ENCODE measurements around the gene LURAP1L. TPM values are rescaled to one million over a fixed set of nuclear protein-coding genes. Genes with fewer than 3 reads are reported as not detected.

LURAP1L gene
- total RNA-seq, 1 experiment from 2014 or later: 1.7 TPM

- ATAC-seq: no peak
- Mint-ChIP-seq H3K9me3 (peaks cover 25% of the 10 kb centered on the region), H3K27me3 (ENCODE audit: low read depth) (no peaks in the 10 kb centered on the region), H3K4me3 (no peak overlapping the region), H3K4me1 (peaks cover 12% of the 10 kb centered on the region; the same call in 1 of the 2 replicates), H3K36me3 (peaks cover 8% of the 10 kb centered on the region), H3K27ac (no peak overlapping the region)
- ChIA-PET POLR2A (no interaction called here), CTCF (no interaction called here)
- no peak for DNase-seq (ENCODE audit: low spot score)
- no peak for TF ChIP-seq ZMAT4 (CRISPR knock-in tag; IDR thresholded peaks at IDR 0.05)
- TF ChIP-seq ZNF512 (CRISPR knock-in tag; IDR thresholded peaks at IDR 0.05; ENCODE audit: borderline replicate concordance): no peak
- no peak for TF ChIP-seq ZNF423 (CRISPR knock-in tag; IDR thresholded peaks at IDR 0.05)
- no peak for TF ChIP-seq GABPB1 (CRISPR knock-in tag; IDR thresholded peaks at IDR 0.05)
- TF ChIP-seq ZNF671 (CRISPR knock-in tag; IDR thresholded peaks at IDR 0.05): no peak
- no peak for TF ChIP-seq CBFB (CRISPR knock-in tag; IDR thresholded peaks at IDR 0.05; ENCODE audit: low read depth)
- no peak for TF ChIP-seq NR3C1 (CRISPR knock-in tag; conservative IDR thresholded peaks at IDR 0.05; ENCODE audit: low read depth)
- TF ChIP-seq RELA (CRISPR knock-in tag; IDR thresholded peaks at IDR 0.05; ENCODE audit: borderline replicate concordance): no peak
- TF ChIP-seq ZNF138 (CRISPR knock-in tag; conservative IDR thresholded peaks at IDR 0.05): no peak
- TF ChIP-seq NR1H2 (CRISPR knock-in tag; IDR thresholded peaks at IDR 0.05): no peak
- TF ChIP-seq E2F1 (CRISPR knock-in tag; IDR thresholded peaks at IDR 0.05): no peak
- no peak for TF ChIP-seq HMGA2 (CRISPR knock-in tag; IDR thresholded peaks at IDR 0.05)
- no peak for TF ChIP-seq ZBTB21 (CRISPR knock-in tag; IDR thresholded peaks at IDR 0.05; ENCODE audit: borderline replicate concordance)
- no peak for TF ChIP-seq IRF2 (CRISPR knock-in tag; IDR thresholded peaks at IDR 0.05; ENCODE audit: borderline replicate concordance, low read depth)
- no peak for TF ChIP-seq ZNF263 (CRISPR knock-in tag; IDR thresholded peaks at IDR 0.05; ENCODE audit: low read depth)
Measured at GRCh38 chr9:12735665-12736064, 39.2 kb upstream of the LURAP1L start.

- no peak for TF ChIP-seq PREB (CRISPR knock-in tag; IDR thresholded peaks at IDR 0.05; ENCODE audit: borderline replicate concordance)
- no peak for TF ChIP-seq NFE2L1 (CRISPR knock-in tag; IDR thresholded peaks at IDR 0.05)
- no peak for TF ChIP-seq SMAD4 (CRISPR knock-in tag; IDR thresholded peaks at IDR 0.05)
- TF ChIP-seq ZNF121 (CRISPR knock-in tag; IDR thresholded peaks at IDR 0.05): no peak
- no peak for TF ChIP-seq ARID4B (CRISPR knock-in tag; IDR thresholded peaks at IDR 0.05; ENCODE audit: borderline replicate concordance)
- TF ChIP-seq AR (CRISPR knock-in tag; IDR thresholded peaks at IDR 0.05): no peak
- no peak for TF ChIP-seq ATF3 (CRISPR knock-in tag; conservative IDR thresholded peaks at IDR 0.05)
- DNase-seq (ENCODE audit: low spot score): no peak
- Mint-ChIP-seq H3K36me3 (peaks cover 8% of the 10 kb centered on the region), H3K9me3 (peaks cover 27% of the 10 kb centered on the region), H3K4me3 (no peak overlapping the region), H3K4me1 (peaks cover 12% of the 10 kb centered on the region; the same call in 1 of the 2 replicates), H3K27ac (no peak overlapping the region), H3K27me3 (ENCODE audit: low read depth) (no peaks in the 10 kb centered on the region; the same call in 1 of the 2 replicates)
- ATAC-seq: no peak
- CTCF ChIA-PET: interaction anchor here (1.2 kb wide), 1 partner anchor 19 kb away, joined by 10 read pairs; no protein-coding TSS in a partner anchor
- POLR2A ChIA-PET: no interaction called here
Measured at GRCh38 chr9:12737871-12738270, 36.9 kb upstream of the LURAP1L start.

Measured in WTC11 (cell line).